CD1c-positive myeloid dendritic cell (primary cell): ENCODE data around the gene PAQR8.
A peak's percentile ranks its signal among the peaks of the same experiment; 100 is the strongest.

ENCODE experiments used
- DNase-seq: peaks from one replicate; pipeline ENCODE4 v3.0.0-alpha.2; 2016; ENCODE audit errors: extremely low spot score

PAQR8 gene

GRCh38 chr6:52361945-52362442, at the start of gene PAQR8:
TSS of gene PAQR8 (plus strand) at chr6:52362151. CDS start at chr6:52403214, 41,063 bp downstream.
- DNase-seq, result peak; percentile 90

DNA sequence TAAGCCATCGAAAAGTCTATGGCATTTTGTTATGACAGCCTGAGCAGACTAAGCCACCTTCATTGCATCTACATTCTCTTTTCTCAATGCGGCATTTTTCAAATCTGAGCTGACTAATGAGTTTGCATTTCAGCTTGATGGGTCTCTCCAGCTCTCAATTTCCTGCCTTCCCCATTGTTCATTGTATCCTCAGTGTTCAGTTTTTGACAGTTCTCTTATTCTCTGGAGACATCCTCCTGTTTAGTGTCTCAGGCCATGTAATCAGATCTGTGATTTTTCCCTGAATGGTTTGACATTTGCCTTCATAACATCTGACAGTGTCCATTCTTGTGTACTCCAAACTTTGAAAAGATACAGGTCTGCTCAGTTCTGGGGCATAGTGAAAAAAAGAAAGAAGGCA, 49.5 kb upstream of the PAQR8 start:
- no peak for DNase-seq

DNA sequence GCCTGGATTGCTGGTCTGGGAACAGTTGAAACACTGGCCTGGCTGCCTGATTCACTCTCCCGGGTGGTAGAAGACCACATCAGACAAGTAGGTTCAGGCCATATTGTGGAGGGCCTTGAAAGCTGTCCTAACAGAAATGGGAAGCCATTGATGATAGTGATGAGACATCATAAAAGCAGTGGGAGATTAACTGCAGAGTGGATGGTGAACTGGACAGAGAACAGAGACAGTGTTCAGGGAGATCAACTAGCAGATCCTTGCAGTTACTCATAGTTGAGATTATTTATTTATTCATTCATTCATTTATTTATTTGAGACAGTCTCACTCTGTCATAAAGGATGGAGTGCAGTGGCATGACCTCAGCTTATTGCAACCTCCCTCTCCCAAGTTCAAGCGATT, 47.2 kb upstream of the PAQR8 start:
- no peak for DNase-seq

DNA sequence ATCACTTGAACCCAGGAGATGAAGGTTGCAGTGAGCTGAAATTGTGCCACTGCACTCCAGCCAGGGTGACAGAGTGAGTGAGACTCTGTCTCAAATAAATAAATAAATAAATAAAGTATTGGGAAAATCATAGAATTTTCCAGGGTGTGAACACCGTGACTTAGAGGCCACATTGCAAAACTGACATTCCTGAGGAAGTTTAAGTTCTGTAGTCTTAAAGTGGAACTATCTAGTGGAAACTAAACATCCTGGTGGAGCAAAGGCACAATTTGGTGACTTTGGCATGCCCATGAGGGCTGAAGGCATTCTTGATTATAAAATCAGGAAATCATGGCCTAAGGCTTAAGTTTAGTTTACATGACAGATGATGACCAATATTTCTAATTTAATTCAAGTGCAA, 44.7 kb upstream of the PAQR8 start:
- peak; percentile 38 for DNase-seq

DNA sequence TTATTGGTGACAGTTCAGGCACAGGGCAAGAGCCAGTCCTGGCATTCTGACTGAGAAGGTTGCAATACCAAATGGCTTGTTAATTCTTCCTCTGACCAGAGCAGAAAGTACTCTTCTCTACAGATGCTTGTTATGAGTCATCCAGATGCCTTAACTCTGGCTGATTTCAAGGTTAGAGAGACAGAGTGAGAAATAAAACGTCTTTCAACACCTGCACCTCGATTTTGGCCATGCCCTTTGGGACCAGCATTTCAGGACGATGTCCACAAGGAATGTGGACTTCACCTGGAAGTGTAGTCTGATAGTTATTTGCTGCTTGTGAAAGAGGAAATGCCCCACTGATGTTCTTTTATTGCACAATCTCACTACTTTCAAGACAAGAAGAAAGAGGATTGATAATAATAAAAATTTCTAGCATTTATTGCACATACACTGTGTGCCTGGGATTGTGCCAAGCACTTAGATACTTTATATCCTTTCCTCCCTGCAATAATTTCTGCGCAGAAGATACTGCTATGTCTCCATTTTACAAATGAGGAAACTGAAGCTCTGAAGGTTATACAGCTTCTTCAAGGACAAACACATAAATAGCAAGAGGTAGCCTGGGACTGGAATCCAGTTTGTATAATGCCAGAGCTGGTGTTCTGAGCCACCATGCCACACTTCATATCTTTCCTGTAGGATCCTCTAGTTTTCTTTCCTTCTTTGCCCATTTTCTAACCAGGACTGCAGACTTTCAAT, 43.9 kb upstream of the PAQR8 start:
- peak; percentile 47 for DNase-seq

DNA sequence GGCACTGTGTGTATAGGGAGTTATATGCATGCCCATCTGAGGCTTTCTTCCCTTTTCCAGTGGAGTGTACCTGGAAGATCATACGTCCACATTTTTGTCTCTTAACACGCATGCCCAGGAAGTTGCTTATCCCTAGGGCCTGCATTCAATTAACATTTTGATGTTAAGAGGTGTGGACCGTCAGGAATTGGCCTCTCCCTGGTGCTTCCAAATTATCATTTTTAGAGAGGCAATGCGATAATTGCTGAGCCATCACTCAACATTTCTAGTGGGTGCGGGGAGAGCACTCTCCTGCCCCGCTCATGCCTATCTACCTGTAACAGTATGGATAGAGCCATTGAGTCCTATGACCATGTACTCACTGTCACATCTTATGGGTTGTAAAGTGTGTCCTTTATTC, 37.8 kb upstream of the PAQR8 start:
- no peak for DNase-seq

GRCh38 chr6:52325695-52326471, 36.1 kb upstream of the PAQR8 start:
- DNase-seq, result no peak

DNA sequence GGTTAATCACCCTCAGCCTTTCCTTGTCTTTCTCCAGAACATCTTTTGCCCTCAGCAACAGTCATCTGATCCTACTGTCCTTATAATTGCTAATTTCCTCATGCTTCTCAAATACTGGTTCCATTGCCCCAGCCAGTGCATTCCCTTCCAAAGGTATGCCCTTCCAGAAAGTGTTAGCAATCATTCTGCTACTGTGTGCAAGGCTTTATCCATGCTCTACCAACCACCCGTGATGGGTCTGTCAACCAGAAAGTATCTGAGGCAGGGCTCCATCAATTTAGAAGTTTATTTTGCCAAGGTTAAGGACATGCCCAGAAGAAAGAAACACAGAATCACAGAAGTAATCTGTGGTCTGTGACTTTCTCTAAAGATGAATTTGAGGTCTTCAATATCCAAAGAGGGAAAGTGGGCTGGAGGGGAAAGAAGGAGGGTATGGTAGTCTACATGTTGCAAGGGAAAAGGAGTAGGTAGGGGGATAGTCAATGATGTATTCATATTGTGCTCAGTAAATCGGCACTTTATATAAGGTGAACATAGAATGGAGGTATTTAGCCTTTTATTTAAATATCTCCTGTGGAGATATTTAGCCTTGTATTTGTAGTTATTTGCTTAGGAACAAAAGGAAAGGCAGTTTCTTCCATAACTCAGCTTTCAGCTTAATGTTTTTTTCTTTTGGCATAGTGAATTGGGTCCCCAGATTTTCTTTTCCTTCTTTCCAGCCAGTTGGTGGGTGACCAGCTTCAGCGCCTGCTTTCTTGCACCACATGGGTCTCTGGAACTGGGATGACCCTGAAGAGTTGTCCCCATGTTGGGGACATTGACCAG, 35.2 kb upstream of the PAQR8 start:
- DNase-seq, result no peak

- peak; percentile 32 for DNase-seq
Observed at GRCh38 chr6:52328303-52328662, 33.7 kb upstream of the PAQR8 start.

GRCh38 chr6:52328729-52329128, 33.2 kb upstream of the PAQR8 start:
- DNase-seq, result no peak

GRCh38 chr6:52330470-52330869, 31.5 kb upstream of the PAQR8 start:
- DNase-seq, result no peak

- no peak for DNase-seq
Observed at GRCh38 chr6:52331793-52332457, 30.0 kb upstream of the PAQR8 start.

- no peak for DNase-seq
Observed at GRCh38 chr6:52333840-52334200, 28.1 kb upstream of the PAQR8 start.

GRCh38 chr6:52335576-52335975, 26.4 kb upstream of the PAQR8 start:
- DNase-seq, result no peak

DNA sequence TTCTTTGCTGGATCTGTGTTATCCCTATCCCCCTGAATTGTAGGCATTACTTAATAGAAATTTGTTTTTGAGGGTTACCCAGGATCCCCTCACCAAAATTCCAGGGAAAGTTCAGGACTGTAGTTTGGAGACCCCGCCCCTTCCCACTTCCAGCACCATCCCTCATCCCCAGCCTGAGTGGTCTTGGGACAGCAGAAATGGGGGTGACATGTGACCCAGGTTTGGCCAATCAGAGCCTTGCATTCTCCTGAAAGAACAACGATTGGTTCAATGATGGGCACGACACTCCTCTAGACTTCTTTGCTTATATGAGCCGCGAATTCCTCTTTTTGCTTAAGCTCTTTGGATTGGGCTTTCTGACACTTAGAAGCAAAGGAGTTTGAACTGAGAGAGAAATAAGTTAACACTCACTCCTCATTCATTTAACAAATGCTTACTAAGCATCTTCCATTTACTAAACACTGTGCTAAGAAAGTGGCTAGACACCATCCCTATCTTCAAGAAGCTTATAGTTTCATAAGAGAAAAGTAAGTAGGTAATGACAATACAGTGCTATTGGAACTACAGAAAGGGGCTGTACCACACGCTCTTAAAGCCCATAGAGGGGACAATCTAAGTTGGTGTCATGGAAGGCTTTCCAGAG, 24.9 kb upstream of the PAQR8 start:
- no peak for DNase-seq

GRCh38 chr6:52337633-52338290, 24.2 kb upstream of the PAQR8 start:
- no peak for DNase-seq

DNA sequence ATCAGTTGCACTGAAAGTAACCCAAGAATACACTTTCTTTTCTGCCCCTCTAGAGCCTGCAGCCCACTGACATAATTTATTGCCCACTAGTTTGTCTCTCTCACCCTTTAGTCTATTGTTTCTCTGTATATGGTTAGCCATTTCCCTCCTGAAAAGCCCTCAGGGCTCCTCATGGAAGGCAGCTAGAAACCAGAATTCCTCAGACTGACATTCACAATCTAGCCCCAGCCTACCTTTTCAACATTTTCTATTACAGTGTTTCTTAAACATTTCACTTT, 21.4 kb upstream of the PAQR8 start:
- DNase-seq, result no peak

- peak; percentile 24 for DNase-seq
Observed at GRCh38 chr6:52341561-52342260, 20.2 kb upstream of the PAQR8 start.

DNA sequence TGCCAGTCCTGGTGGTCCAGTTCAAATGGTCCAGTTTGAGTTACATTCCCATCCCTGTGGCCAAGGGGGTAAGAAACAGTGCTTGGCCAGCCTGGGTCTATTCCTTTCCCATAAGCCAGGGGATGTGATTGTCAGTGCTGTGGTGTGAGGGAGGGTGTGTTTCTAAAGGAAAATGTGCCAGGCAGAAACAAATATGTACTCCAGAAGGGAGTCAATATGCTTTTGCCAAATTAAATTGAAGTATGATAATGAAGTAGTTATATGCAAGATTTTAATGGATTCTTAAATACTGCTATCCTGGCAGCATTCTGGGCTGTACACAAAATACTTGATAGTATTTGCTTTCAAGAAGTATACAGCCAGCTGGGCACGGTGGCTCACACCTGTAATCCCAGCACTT, 16.6 kb upstream of the PAQR8 start:
- DNase-seq, result no peak

- DNase-seq, result no peak
Observed at GRCh38 chr6:52346503-52346902, 15.4 kb upstream of the PAQR8 start.
